Endothelial cell of umbilical vein (primary cell): ENCODE measurements around the gene LRFN2. TPM values are rescaled to one million over a fixed set of nuclear protein-coding genes. Genes with fewer than 3 reads are reported as not detected.

ENCODE experiments used
- BruUV-seq: library from RNA; stranded (reverse); fragments of 400-500 nt; replicated peaks from 2 replicates; lab custom pipeline; 2021; lab: Mats Ljungman, UMichigan
- CTCF ChIA-PET: fragments of 300-600, 350-600 bp; sonication (Branson Sonifier 250); formaldehyde crosslinking; loops from one replicate; lab custom pipeline; 2021; ENCODE audit warnings: antibody characterized with exemption, inconsistent platforms; lab: Charles Lee
- POLR2A ChIA-PET: fragments of 300-600, 350-600 bp; sonication (Branson Sonifier 250); formaldehyde crosslinking; loops from one replicate; lab custom pipeline; 2021; ENCODE audit warnings: antibody characterized with exemption, inconsistent platforms; lab: Charles Lee
- DNase-seq: peaks from one replicate; pipeline ENCODE4 v3.0.0-alpha.2; 2011; ENCODE audit warnings: low read depth, low spot score
- FAIRE-seq: peaks from 2 replicates; lab custom pipeline; 2011; peaks lifted over from hg19 to GRCh38; lab: Jason Lieb, UNC
- H2AFZ ChIP-seq: 2 replicates; pipeline ENCODE4 v1.6.0; 2012; ENCODE audit warnings: low read depth, low read length, control low read depth, inconsistent platforms
- H3K27ac ChIP-seq: 2 replicates; pipeline ENCODE4 v1.5.1; 2011; ENCODE audit warnings: low read depth, mild to moderate bottlenecking, control low read depth, low read length, moderate library complexity; ENCODE audit not compliant: insufficient read depth
- H3K27me3 ChIP-seq, 2 experiments: 2 replicates each; pipeline versions ENCODE4 v1.6.0 to v1.6.1; 2011; ENCODE audit warnings: low read length in 2 of 2, mixed read lengths in 1 of 2; ENCODE audit not compliant: control insufficient read depth in 2 of 2, insufficient read depth in 2 of 2
- H3K36me3 ChIP-seq, 2 experiments: 2 replicates in 1 of 2; 3 replicates in 1 of 2; pipeline ENCODE4 v1.5.1; 2011; ENCODE audit warnings: low read length in 2 of 2, mild to moderate bottlenecking in 1 of 2, moderate library complexity in 1 of 2; ENCODE audit not compliant: control insufficient read depth in 2 of 2, insufficient read depth in 2 of 2; ENCODE audit errors: extremely low read depth in 1 of 2
- H3K4me1 ChIP-seq: 3 replicates; pipeline ENCODE4 v1.5.1; 2011; ENCODE audit warnings: mild to moderate bottlenecking, low read length; ENCODE audit not compliant: control insufficient read depth, insufficient read depth; ENCODE audit errors: extremely low read depth
- H3K4me2 ChIP-seq: 2 replicates; pipeline ENCODE4 v1.6.1; 2011; ENCODE audit warnings: low read length, control low read depth, mixed read lengths; ENCODE audit not compliant: insufficient read depth
- H3K4me3 ChIP-seq, 3 experiments: fragments of 200-600 bp in 1 of 3; sonication (generic), shearing (Covaris generic) in 1 of 3; replicated peaks in 1 of 3; 2 replicates each; pipeline ENCODE4 v1.5.1; 2011 to 2016; ENCODE audit warnings: control low read depth in 3 of 3, low read length in 3 of 3, mild to moderate bottlenecking in 2 of 3, inconsistent platforms in 1 of 3, low read depth in 1 of 3, moderate library complexity in 1 of 3; ENCODE audit not compliant: insufficient read depth in 1 of 3
- H3K79me2 ChIP-seq: 2 replicates; pipeline ENCODE4 v1.6.0; 2012; ENCODE audit warnings: low read length, inconsistent platforms; ENCODE audit not compliant: control insufficient read depth, insufficient read depth
- H3K9ac ChIP-seq: replicated peaks from 2 replicates; pipeline ENCODE3; 2011; ENCODE audit warnings: low read length, control low read depth; ENCODE audit not compliant: insufficient read depth; ENCODE audit errors: extremely low read depth
- H3K9me1 ChIP-seq: replicated peaks from 3 replicates; pipeline ENCODE4 v1.6.0; 2011; ENCODE audit warnings: mild to moderate bottlenecking, low read length; ENCODE audit not compliant: control insufficient read depth, insufficient read depth; ENCODE audit errors: extremely low read depth
- H3K9me3 ChIP-seq: replicated peaks from 2 replicates; pipeline ENCODE4 v1.5.1; 2012; ENCODE audit warnings: low read length, inconsistent platforms; ENCODE audit not compliant: control insufficient read depth, insufficient read depth
- H4K20me1 ChIP-seq: replicated peaks from 2 replicates; pipeline ENCODE3; 2011; ENCODE audit warnings: mild to moderate bottlenecking, low read length; ENCODE audit not compliant: control insufficient read depth, insufficient read depth; ENCODE audit errors: extremely low read depth
- EZH2 ChIP-seq: IDR thresholded peaks from 2 replicates; pipeline ENCODE4 v1.6.1; 2012; ENCODE audit warnings: borderline replicate concordance, low read depth, mild to moderate bottlenecking, moderate library complexity, low read length, inconsistent platforms; ENCODE audit not compliant: severe bottlenecking
- GATA2 ChIP-seq: IDR thresholded peaks from 2 replicates; pipeline ENCODE4 v1.7.0; 2011; ENCODE audit warnings: low read depth, mild to moderate bottlenecking, moderate library complexity, mixed read lengths, low read length; ENCODE audit not compliant: insufficient read length, insufficient read depth
- JUN ChIP-seq: IDR thresholded peaks from 2 replicates; pipeline ENCODE4 v1.6.1; 2011; ENCODE audit warnings: borderline replicate concordance, low read depth; ENCODE audit not compliant: insufficient read length, insufficient read depth
- MYC ChIP-seq: IDR thresholded peaks from one replicate; pipeline ENCODE4 v1.6.1; 2011; ENCODE audit warnings: mild to moderate bottlenecking, low read depth, low read length
- POLR2A ChIP-seq: IDR thresholded peaks from 2 replicates; pipeline ENCODE4 v1.6.1; 2012; ENCODE audit warnings: low read depth, mild to moderate bottlenecking, control low read depth, low read length
- POLR2AphosphoS5 ChIP-seq: IDR thresholded peaks from 2 replicates; pipeline ENCODE4 v1.6.1; 2012; ENCODE audit warnings: low read depth, mild to moderate bottlenecking, control low read depth, low read length, moderate library complexity; ENCODE audit not compliant: insufficient read depth
- dilution Hi-C: fragments of 300-500 bp; cut with MboI; formaldehyde crosslinking; loops from one replicate; pipeline ENCODE4 v1.15.0; 2019; ENCODE audit warnings: low sequenced_read_pairs; ENCODE audit not compliant: extremely low pct_ligation_motif_present
- intact Hi-C: fragments of 100-400 bp; cut with micrococcal nuclease; formaldehyde crosslinking; loops from one replicate; pipeline ENCODE4 v1.10.0; 2022
- polyA plus RNA-seq, 4 experiments: library from polyadenylated mRNA; depleted of rRNA in 3 of 4; stranded (reverse) in 3 of 4; unstranded in 1 of 4; fragments of >200 nt; gene quantifications; 2 replicates each; pipeline versions ENCODE4 v1.2.1 to v1.2.3, GENCODE V29; 2011 to 2012; ENCODE audit warnings: missing spikeins in 1 of 4
- total RNA-seq: library from RNA; stranded (reverse); gene quantifications from 2 replicates; pipeline ENCODE4 v1.2.3, GENCODE V29; 2021
- TF ChIP-seq, protein P1 (sequence below): IDR thresholded peaks from 2 replicates; pipeline ENCODE4 v1.6.1; 2011; ENCODE audit not compliant: insufficient read depth, insufficient read length
- TF ChIP-seq, protein P2 (sequence below), 2 donors: IDR thresholded peaks; 1 replicate in 1 of 2; 2 replicates in 1 of 2; pipeline ENCODE4 v1.5.1; 2011; ENCODE audit warnings: low read length in 2 of 2, mild to moderate bottlenecking in 2 of 2, moderate library complexity in 2 of 2, control low read depth in 1 of 2, inconsistent platforms in 1 of 2, low read depth in 1 of 2; ENCODE audit not compliant: insufficient read depth in 1 of 2; ENCODE audit errors: extremely low read depth in 1 of 2

The LRFN2 gene
- total and polyA plus RNA-seq, 2 donors (not counting 3 experiments of a cell fraction or from before 2014, with no cell fraction given) = not detected

DNA sequence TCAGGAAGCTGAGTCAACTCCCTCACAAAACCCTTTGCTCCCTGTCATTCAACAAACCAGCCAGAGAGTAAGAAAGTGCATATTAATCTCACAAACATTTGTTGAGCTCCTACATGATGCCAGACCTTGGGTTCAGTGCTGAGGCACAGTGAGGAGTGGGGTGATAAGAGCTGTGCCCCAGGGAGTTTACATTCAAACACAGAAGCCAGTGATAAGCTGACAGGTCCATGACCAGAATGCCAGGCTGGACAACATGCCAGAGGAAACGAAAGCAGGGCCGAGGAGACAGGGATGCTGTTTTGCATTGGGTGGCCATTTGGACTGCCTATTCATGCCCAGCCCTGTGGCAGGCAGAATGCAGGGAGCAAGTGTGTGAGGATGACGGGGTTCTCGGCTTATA, 76.7 kb downstream of the LRFN2 start:
- no peak overlapping the region for H3K4me2 ChIP-seq
- TF ChIP-seq EZH2 = no peak
- no peak for TF ChIP-seq JUN
- TF ChIP-seq GATA2 = no peak
- no peak for TF ChIP-seq POLR2AphosphoS5
- no peak for TF ChIP-seq MYC
- TF ChIP-seq, protein P1, sequence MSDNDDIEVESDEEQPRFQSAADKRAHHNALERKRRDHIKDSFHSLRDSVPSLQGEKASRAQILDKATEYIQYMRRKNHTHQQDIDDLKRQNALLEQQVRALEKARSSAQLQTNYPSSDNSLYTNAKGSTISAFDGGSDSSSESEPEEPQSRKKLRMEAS = no peak
- DNase-seq (no peak), FAIRE-seq (no peak)
- CTCF ChIA-PET = interaction anchor here (0.6 kb wide), 1 partner anchor 28 kb away, joined by 3 read pairs; no protein-coding TSS in a partner anchor
- H3K36me3 ChIP-seq = no peaks in the 10 kb centered on the region
- no peaks in the 10 kb centered on the region for H3K27me3 ChIP-seq
- no peak overlapping the region for H3K9ac ChIP-seq
- no peaks in the 10 kb centered on the region for H3K9me1 ChIP-seq
- no TSS peak for BruUV-seq
- peaks cover 2% of the 10 kb centered on the region for H3K4me1 ChIP-seq
- H2AFZ ChIP-seq = no peak overlapping the region
- no peak overlapping the region for H3K4me3 ChIP-seq
- dilution Hi-C loops = no loop called here
- H4K20me1 ChIP-seq = no peaks in the 10 kb centered on the region
- intact Hi-C loops = loop anchor here (1.0 kb wide), 1 partner anchor 33 kb away; no protein-coding TSS in a partner anchor
- POLR2A ChIA-PET = no interaction called here
- H3K9me3 ChIP-seq = no peaks in the 10 kb centered on the region
- H3K79me2 ChIP-seq = no peaks in the 10 kb centered on the region
- no peak overlapping the region for H3K27ac ChIP-seq

GRCh38 chr6:40509716-40510260, 77.4 kb downstream of the LRFN2 start:
- no peaks in the 10 kb centered on the region for H4K20me1 ChIP-seq
- no peaks in the 10 kb centered on the region for H3K79me2 ChIP-seq
- intact Hi-C loops (loop anchor here (1.0 kb wide), 1 partner anchor 34 kb away; no protein-coding TSS in a partner anchor), dilution Hi-C loops (no loop called here)
- no peaks in the 10 kb centered on the region for H3K9me3 ChIP-seq
- POLR2A ChIA-PET = no interaction called here
- TF ChIP-seq EZH2 (no peak), JUN (no peak), POLR2A (no peak)
- TF ChIP-seq, protein P2, sequence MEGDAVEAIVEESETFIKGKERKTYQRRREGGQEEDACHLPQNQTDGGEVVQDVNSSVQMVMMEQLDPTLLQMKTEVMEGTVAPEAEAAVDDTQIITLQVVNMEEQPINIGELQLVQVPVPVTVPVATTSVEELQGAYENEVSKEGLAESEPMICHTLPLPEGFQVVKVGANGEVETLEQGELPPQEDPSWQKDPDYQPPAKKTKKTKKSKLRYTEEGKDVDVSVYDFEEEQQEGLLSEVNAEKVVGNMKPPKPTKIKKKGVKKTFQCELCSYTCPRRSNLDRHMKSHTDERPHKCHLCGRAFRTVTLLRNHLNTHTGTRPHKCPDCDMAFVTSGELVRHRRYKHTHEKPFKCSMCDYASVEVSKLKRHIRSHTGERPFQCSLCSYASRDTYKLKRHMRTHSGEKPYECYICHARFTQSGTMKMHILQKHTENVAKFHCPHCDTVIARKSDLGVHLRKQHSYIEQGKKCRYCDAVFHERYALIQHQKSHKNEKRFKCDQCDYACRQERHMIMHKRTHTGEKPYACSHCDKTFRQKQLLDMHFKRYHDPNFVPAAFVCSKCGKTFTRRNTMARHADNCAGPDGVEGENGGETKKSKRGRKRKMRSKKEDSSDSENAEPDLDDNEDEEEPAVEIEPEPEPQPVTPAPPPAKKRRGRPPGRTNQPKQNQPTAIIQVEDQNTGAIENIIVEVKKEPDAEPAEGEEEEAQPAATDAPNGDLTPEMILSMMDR (IDR thresholded peaks at IDR 0.05; ENCODE audit: extremely low read depth in 1 of 2, insufficient read depth in 1 of 2, low read depth in 1 of 2, low read length in 2 of 2) = no peak
- TF ChIP-seq, protein P1 = no peak
- BruUV-seq = no TSS peak
- H3K27ac ChIP-seq = no peak overlapping the region
- no peak overlapping the region for H2AFZ ChIP-seq
- peaks cover 2% of the 10 kb centered on the region for H3K4me1 ChIP-seq
- H3K4me2 ChIP-seq = no peak overlapping the region
- no peaks in the 10 kb centered on the region for H3K36me3 ChIP-seq
- H3K27me3 ChIP-seq = no peaks in the 10 kb centered on the region
- DNase-seq (no peak), FAIRE-seq (no peak)
- H3K9ac ChIP-seq = no peak overlapping the region
- no peak overlapping the region for H3K4me3 ChIP-seq
- no peaks in the 10 kb centered on the region for H3K9me1 ChIP-seq
- CTCF ChIA-PET = no interaction called here
